Measurements from ENCODE around the gene SUMF1.

The SUMF1 gene

GRCh38 chr3:4462369-4463040 is 4.6 kb downstream of the SUMF1 start (continued):
- TF ChIP-seq POU6F1 (CRISPR knock-in tag; IDR thresholded peaks at IDR 0.05; ENCODE audit: borderline replicate concordance, low read depth) (no peak), ESRRG (CRISPR knock-in tag; IDR thresholded peaks at IDR 0.05) (no peak), OSR1 (CRISPR knock-in tag; IDR thresholded peaks at IDR 0.05) (no peak), CSRNP3 (CRISPR knock-in tag; IDR thresholded peaks at IDR 0.05) (no peak)

- ATAC-seq = no peak
- no peak for TF ChIP-seq PATZ1 (CRISPR knock-in tag; IDR thresholded peaks at IDR 0.05; ENCODE audit: borderline replicate concordance)
- TF ChIP-seq CREB5 (CRISPR knock-in tag; IDR thresholded peaks at IDR 0.05; ENCODE audit: low read depth) = no peak
- no peak for TF ChIP-seq CSDC2 (CRISPR knock-in tag; IDR thresholded peaks at IDR 0.05)
- no peak for TF ChIP-seq ZNF565 (CRISPR knock-in tag; conservative IDR thresholded peaks at IDR 0.05; ENCODE audit: low read depth)
- no peak for TF ChIP-seq OSR1 (CRISPR knock-in tag; IDR thresholded peaks at IDR 0.05)
- TF ChIP-seq TCF4 (CRISPR knock-in tag; IDR thresholded peaks at IDR 0.05; ENCODE audit: borderline replicate concordance) = no peak
- TF ChIP-seq ZFP3 (CRISPR knock-in tag; IDR thresholded peaks at IDR 0.05) = no peak
- no peak for TF ChIP-seq ESRRG (CRISPR knock-in tag; IDR thresholded peaks at IDR 0.05)
- no peak for TF ChIP-seq ZNF70 (CRISPR knock-in tag; IDR thresholded peaks at IDR 0.05)
- no peak for TF ChIP-seq SNAI2 (CRISPR knock-in tag; IDR thresholded peaks at IDR 0.05)
- TF ChIP-seq BACH2 (CRISPR knock-in tag; IDR thresholded peaks at IDR 0.05; ENCODE audit: borderline replicate concordance) = no peak
These were observed 5.5 kb downstream of the SUMF1 start for GRCh38 chr3:4461468-4462090.

- TF ChIP-seq TOX (CRISPR knock-in tag; IDR thresholded peaks at IDR 0.05; ENCODE audit: borderline replicate concordance) (no peak), GLIS3 (CRISPR knock-in tag; IDR thresholded peaks at IDR 0.05) (no peak), CSRNP3 (CRISPR knock-in tag; IDR thresholded peaks at IDR 0.05) (no peak), ZNF8 (CRISPR knock-in tag; IDR thresholded peaks at IDR 0.05) (no peak), POU6F1 (CRISPR knock-in tag; IDR thresholded peaks at IDR 0.05; ENCODE audit: borderline replicate concordance, low read depth) (no peak), BACH2 (CRISPR knock-in tag; IDR thresholded peaks at IDR 0.05; ENCODE audit: borderline replicate concordance) (no peak), ZNF565 (CRISPR knock-in tag; conservative IDR thresholded peaks at IDR 0.05; ENCODE audit: low read depth) (no peak), OSR1 (CRISPR knock-in tag; IDR thresholded peaks at IDR 0.05) (no peak), PPARA (CRISPR knock-in tag; IDR thresholded peaks at IDR 0.05; ENCODE audit: borderline replicate concordance) (no peak)
- ATAC-seq = no peak
These were observed 6.7 kb downstream of the SUMF1 start for GRCh38 chr3:4460334-4460733.
